HG03064 (cell line): ENCODE results near the gene PDE4B.
"Not testable (repeated sequence)": the region's sequence is repeated elsewhere in the genome, so short reads cannot be mapped to it uniquely, and the experiment has no call there.

Experiments used
- ATAC-seq: cut with Tn5 transposase; IDR thresholded peaks from one replicate; pipeline ENCODE4 v1.9.1; 2021; ENCODE audit warnings: low read depth; ENCODE audit not compliant: unreplicated experiment

Gene PDE4B

DNA sequence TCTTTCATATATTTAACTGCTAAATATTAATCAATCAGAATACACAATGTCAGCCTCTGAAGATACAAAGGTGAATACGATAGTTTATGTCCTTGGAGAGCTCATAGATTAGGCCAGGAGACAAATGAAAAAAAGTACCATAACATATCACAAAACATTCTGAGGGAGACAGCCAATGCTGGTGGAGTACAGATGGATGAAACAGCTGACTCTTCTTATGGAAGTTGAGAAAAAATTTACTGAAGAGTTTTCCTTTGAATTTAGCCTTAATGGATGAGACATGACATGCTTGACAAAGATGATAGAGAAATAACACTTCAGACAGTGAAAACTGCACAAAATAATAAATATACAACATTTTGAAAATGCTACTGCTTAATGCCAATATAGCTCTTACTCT is 193.5 kb downstream of the PDE4B start:
- no peak for ATAC-seq

DNA sequence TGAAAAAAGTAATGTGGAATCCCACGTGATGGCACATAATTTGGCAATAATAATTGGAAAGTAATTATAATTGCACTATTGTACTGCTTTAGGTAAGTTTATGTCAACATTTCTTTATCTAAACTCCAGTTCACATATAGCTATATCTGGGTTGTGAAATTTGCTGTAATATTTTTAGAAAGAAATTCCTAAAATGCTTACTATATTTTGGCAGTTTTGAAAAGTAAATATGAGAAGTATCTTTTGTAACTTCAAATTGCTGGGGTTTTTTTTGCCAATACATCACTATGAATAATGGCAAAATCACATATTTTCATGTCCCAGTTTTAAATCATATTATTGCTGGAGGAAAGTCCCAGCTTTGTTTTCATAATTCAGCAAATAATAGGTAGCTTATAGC is 197.5 kb downstream of the PDE4B start:
- no peak for ATAC-seq

DNA sequence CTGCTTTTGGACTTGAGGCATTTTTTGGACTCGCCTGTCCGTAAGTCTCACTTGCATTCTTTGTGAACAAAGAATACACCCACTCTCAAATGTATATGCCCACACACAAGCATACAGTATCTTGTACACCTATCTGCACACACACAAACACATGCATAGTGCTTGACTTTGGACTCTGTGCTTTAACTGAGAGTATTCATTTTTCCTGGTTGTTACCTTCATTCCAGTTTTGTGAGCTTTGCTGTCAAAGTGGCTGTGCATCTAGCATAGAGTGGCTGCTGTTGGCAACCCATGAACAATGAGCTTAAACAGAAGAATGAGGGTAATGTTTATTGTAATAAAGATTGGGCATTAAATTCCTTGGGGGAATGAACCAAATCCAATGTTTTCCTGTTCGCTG is 199.0 kb downstream of the PDE4B start:
- ATAC-seq = no peak

DNA sequence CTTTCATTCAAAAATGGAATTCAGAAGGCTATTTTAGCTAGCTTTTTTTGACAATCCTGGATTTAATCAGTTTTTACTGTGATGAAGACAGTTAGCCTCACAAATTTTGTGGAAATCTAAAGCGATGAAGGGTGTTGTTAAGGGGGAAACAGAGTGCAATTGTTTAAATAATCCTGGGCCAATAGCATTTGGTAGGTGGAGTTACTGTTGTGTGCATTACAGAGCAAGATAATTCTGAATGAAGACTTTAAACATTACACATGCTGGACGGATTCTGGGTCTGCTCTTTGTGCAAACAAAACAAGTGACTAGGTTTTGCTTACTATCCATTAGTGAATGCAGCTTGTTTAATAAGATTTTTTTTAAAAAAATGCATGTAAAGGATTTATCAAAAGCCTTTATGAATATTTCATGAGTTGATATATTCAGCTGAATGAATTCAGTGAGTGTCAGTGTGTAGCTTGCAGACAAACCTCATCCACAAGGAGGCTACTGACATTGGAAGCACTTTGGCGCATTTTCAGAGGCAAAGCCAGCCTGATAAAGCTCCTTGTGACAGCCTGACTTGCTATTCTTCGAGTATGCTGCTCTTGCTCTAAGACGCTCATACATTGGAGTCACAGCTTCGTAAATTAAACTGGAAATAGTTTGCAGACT is 199.6 kb downstream of the PDE4B start:
- no peak for ATAC-seq

DNA sequence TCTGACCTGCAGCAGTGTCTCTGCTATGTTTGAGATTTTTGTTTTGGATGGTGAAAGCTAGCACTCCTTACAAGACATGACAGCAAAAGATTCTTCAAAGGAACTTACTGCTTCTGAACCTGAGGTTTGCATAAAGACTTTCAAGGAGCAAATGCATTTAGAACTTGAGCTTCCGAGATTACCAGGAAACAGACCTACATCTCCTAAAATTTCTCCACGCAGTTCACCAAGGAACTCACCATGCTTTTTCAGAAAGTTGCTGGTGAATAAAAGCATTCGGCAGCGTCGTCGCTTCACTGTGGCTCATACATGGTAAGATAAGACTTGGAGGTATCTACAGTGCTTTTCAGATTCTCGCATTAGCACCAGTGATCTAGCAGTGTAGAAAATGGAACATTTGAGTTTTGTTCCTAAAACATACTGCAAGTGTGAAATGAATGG is 200.2 kb downstream of the PDE4B start:
- ATAC-seq = no peak

DNA sequence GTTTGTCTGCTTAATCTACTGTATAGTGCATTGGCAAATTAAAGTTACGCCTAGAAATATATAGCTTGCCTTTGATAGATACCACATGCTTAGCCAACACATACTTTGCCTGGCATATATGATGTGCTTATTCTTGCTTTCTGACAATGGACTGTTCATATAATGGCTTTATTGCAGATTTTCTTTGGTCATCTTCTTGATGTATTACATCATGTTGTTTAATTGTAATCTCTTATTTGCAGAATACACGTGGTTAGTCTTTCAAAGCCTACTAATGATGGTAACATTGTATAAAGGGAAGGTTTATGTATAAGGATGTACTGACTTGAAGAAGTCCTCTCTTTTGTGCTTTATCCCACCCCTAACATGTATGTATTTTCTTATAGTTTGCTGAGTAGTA is 201.5 kb downstream of the PDE4B start:
- no peak for ATAC-seq

DNA sequence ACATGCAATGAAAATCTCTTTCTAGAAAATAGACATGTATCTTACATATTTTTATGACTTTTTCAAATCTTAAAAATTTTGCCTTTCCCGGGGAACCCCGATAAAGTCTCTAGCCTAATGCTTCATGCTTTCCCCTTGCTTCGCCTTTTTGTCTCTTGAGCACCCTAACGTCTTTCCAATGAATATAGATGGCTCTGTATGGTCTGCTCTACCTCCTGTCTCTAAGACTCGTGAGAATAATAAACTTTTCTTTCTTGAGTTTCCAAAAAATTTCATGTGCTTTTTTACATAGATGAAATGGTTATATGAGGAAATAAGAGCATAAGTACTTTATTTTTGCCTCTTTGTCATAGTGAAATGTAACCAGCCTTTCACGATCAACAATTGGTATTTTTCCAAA is 202.6 kb downstream of the PDE4B start:
- no peak for ATAC-seq

DNA sequence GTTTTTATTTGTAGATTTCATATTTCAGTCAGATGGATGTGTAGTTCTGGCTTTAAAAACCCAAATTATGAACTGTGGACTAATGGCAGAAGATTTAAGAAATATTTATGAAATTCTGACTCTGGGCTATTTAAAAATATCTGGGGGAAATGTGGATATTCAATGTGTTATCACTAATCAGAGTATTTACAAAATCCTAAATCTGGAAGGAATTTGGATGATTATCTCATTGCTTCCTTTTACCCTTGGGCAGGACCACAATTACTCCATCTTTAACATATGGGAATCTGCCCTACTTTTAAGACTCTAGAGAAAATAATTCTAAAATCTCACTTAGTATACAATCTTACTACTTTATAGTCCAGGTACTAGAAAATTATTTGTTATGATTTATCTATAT is 203.2 kb downstream of the PDE4B start:
- no peak for ATAC-seq

DNA sequence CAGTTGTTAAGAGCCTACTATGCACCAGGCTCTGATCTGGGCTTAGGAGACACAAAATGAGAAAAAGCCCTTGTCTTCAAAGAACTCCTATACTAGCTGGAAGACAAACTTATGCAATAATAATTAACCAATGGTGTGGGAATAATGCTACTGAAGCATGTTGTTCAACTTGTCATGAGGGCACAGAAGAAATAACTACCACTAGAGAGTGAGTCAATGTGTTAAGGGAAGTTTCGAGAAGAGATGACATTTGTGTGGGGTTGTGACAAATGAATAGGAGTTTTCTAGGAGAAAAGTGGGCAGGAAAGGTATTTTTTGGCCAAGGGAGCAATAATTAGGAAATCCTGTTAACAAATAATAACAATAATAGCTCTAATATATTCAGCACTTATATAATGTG is 205.0 kb downstream of the PDE4B start:
- no peak for ATAC-seq

DNA sequence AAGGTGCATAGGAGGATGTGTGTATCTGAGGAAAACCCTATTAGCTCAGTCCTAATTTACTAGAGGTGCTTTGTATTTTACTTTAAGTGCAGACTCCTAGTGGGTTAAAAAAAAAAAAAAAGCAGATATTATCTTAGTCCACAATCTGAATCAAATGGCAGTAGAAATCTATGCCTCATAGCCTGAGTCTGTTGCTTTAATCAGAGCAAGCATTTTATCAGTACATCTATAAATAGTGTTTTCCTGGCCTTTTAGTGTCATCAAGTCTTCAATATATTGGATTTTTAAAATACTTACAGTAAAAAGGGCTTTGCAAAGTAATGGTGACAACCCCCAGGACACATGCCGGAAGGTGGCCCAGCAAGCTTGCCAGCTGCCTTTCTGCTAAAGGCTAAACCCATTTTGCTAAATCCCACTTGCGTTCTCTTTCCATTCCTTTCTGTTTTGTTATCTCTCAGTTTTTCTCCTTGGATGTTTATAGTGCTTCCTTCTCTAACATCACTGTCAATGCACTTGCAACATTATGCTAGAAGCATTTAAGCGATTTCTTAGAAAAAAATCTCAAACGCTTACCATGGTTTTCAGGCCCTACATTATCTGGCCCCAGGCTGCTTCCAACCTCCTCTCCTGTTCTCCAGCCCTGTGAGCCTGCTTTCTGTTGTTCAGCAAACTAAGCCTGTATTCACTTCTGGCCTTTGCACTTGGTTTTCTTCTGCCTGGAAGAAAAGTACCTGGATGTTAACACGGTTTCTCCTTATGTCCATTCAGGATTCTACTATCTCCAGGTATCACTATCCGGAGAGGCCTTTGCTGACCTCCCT is 206.3 kb downstream of the PDE4B start:
- ATAC-seq = no peak

DNA sequence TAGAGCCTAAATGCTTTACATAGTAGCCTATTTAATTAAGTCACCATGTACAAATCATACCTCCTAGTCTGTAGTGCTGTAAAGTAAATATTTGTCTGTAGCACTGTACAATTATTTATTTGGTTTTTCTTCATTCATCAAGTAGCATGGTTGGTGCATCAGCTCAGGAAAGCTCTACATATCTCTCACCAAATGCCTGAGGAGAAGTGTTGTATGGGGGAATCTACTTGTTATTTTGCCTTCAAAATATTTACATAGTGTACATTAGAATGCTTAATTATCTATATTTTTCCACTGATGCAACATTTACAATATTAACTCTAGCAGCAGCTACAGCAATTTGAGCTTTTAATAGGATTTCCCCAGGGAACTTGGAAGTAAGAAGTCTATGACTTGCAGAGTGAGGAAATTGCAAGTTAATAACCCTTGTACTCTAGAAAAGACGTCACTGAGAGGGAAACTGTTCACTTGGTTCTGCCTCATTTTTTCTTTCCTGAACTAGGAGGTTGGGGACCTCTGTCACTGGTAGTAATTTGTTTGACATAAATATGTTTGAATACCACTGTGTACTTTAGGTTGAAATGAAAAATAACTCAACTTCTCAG is 207.4 kb downstream of the PDE4B start:
- ATAC-seq = no peak

DNA sequence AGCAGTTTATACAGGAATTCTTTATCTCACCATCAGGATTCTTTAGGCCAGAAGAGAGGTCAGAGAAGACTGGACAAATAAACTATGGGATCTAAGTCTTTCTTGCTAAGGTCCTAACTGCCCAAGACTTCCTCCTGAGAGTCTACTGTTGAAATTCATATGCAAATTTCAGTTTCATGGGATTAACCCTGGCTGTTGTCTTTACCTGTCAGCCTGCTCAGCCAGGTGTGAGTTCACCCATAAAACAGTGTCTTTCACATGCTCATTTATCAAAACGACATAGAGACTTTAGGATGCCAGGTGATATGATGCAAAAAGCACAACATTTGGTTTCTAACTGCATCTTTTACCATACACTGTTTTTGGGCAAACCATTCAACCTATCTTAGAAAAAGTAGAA is 211.0 kb downstream of the PDE4B start:
- ATAC-seq = no peak

DNA sequence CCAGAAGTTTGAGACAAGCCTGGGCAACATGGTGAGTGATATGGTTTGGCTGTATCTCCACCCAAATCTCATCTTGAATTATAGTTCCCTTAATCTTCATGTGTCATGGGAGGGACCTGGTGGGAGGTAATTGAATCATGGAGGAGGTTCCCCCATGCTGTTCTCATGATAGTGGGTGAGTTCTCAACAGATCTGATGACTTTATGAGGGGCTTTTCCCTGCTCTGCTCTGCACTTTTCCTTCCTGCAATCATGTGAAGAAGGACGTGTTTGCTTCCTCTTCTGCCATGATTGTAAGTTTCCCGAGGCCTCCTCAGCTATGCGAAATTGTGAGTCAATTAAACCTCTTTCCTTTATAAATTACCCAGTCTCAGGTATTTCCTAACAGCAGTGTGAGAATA is 213.8 kb downstream of the PDE4B start:
- ATAC-seq = not testable (repeated sequence)

DNA sequence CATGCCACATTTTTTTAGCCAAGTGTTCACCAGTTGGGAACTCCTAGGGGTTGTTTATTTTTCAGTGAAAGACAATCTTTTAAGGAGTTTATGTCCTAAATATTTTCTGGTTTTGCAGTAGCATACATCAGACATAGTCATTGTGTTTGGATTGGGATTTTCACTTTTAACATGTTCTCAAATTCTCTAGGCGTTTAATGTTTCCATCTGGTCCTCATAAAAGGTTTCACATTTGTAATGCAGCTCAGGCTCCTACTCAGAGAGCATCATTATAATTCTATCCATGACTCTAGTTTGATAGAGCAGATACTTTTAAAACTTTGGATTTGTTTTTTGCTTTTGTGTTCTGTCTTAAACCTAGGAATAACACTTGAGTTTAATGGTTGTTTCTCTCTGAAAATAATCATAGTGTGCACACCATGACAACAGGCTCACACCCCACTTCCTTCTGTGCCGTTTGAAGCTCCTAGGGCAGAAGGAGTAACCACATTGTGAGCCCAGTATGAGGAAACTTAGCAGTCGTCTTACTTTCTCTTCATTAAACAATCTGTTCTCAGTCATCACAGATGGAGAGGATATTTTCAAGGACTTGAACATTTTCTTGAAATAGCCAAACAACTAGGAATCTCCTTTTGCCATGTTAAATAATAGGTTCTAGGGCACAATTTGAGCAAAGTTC is 219.6 kb downstream of the PDE4B start:
- ATAC-seq = no peak

DNA sequence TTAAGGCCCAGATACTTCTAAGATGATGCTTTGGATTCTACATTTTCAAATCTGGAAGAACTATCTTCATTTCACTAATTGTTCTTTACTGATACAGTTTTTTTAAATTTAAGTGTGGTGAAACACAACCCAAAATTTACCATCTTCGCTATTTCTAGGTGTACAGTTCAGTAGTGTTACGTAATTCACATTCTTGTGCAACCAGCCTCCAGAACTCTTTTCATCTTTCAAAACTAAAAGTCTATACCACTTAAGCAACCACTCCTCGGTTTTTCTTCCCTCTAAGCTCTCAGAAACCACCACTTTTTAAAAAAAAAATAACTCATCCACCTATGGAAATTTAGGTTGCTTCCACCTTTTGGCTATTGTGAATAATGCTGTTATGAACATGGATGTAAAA is 220.7 kb downstream of the PDE4B start:
- ATAC-seq = no peak

DNA sequence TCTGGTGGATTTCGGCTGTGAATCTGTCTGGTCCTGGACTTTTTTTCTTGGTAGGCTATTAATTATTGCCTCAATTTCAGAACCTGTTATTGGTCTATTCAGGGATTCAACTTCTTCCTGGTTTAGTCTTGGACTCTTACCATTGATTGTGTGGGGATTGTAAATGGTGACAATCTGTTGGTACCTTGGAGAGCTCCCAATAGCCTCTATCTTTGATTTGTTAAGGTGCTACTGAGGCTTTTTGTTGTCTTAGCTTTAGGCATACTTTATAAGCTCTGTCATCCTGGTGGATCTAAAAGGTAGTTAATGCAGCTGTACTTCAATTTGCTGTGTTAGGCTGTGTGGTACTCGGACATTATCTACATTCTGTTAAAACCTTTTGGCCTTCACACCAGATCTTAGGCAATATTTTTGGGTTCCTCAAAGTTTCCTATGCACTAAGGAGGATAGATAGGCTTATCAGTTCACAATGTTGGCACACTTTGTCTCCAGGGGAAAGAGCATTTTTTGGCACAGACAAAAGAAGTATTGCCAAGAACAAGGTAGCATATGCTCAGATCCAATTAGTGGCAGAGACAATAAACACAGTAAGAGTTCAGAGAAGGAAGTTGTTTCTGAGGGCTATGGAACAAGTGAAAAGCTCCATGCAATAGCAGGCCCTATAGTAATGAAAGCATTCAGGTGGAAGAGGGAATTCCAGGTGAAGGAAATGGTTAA is 230.4 kb downstream of the PDE4B start:
- ATAC-seq = no peak

DNA sequence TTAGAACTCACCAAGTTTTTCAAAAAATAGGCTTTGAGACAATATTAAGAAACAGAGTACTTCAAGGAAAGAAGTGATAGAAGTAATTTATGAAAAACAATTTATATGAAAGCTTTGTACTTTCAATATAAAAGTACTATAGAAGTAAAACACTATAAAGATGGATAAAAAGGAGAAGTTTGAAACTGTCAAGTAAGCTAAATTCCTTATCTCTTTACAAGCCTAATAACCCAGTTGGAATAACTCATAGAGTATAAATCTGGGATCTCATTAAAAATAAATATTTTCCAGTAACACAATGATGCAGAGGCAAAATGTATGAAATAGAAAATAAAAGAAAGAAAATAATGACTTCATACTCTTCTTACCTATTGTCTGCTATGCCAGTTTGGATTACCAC is 232.5 kb downstream of the PDE4B start:
- ATAC-seq = no peak

DNA sequence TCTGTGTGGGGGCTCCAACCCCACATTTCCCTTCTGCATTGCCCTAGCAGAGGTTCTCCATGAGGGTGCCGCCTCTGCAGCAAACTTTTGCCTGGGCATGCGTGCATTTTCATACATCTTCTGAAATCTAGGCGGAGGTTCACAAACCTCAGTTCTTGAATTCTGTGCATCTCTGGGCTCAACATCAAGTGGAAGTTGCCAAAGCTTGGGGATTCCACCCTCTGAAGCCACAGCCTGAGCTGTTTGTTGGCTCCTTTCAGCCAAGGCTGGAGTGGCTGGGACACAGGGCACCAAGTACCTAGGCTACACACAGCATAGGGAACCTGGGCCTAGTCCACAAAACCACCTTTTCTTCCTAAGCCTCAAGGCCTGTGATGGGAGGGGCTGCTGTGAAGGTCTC is 235.3 kb downstream of the PDE4B start:
- no peak for ATAC-seq

DNA sequence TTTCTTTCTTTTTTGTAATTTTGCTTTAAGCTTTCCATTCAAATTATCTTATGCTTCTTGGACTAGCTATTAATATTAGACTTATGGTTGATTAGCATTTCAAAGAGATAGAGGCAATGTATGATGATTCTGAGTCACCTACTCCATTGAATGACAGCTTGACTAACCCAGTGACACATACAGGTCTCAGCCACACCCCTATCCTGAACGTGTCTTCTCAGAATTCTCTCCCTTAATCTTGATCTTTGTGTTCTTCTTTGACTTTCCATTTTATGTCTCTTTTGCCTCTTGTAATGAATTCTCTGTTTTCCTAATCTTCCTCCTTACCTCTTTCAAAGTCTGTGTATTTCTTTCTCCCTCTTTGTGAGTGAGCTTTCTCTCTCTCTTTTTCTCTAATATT is 241.1 kb downstream of the PDE4B start:
- ATAC-seq = no peak

DNA sequence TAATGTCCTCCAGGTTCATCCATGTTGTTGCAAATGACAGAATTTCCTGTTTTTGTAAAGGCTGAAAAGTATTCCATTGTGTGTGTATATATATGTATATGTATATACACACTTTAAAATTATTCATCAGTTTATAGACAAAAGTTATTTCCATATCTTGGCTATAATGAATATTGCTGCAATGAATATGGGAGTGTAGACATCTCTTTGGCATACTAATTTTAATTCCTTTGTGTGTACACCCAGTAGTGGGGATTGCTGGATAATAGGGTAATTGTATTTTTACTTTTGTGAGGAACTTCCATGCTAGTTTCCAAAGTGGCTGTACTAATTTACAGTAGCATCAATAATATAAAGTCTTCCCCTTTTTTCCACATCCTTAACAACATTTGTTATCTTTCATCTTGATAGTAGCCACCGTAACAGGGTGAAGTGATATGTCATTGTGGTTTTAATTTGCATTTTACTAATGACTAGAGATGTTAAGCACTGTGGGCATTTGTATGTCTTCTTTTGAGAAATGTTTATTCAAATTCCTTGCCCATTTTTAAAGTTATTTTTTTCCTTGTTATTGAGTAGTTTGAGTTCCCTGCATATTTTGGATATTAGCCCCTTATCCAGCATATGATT is 243.0 kb downstream of the PDE4B start:
- no peak for ATAC-seq
